Keratinocyte (primary cell): ENCODE data around the gene BAIAP2. TPM values are rescaled to one million over a fixed set of nuclear protein-coding genes. Genes with fewer than 3 reads are reported as not detected.

Source experiments
- DNase-seq: peaks from one replicate; pipeline ENCODE4 v3.0.0-alpha.2; 2011; ENCODE audit warnings: low read depth, missing footprints, low spot score
- FAIRE-seq: peaks from 2 replicates; lab custom pipeline; 2011; peaks lifted over from hg19 to GRCh38; lab: Jason Lieb, UNC
- H2AFZ ChIP-seq: 2 replicates; pipeline ENCODE4 v1.6.0; 2012; ENCODE audit warnings: low read length, control low read depth, inconsistent platforms; ENCODE audit not compliant: control insufficient read depth
- H3K27ac ChIP-seq: 2 replicates; pipeline ENCODE4 v1.5.1; 2011; ENCODE audit warnings: low read length; ENCODE audit not compliant: control insufficient read depth, insufficient read depth
- H3K27me3 ChIP-seq: 3 replicates; pipeline ENCODE4 v1.6.0; 2011; ENCODE audit warnings: low read length; ENCODE audit not compliant: control insufficient read depth, insufficient read depth; ENCODE audit errors: extremely low read depth
- H3K36me3 ChIP-seq, 2 experiments: 2 replicates in 1 of 2; 3 replicates in 1 of 2; pipeline ENCODE4 v1.5.1; 2011; ENCODE audit warnings: low read length in 2 of 2, mild to moderate bottlenecking in 1 of 2; ENCODE audit not compliant: control insufficient read depth in 2 of 2, insufficient read depth in 2 of 2; ENCODE audit errors: extremely low read depth in 1 of 2
- H3K4me1 ChIP-seq: 3 replicates; pipeline ENCODE4 v1.5.1; 2011; ENCODE audit warnings: low read length; ENCODE audit not compliant: control insufficient read depth, insufficient read depth; ENCODE audit errors: extremely low read depth
- H3K4me2 ChIP-seq: 3 replicates; pipeline ENCODE4 v1.6.0; 2011; ENCODE audit warnings: low read depth, low read length; ENCODE audit not compliant: control insufficient read depth, insufficient read depth; ENCODE audit errors: extremely low read depth
- H3K4me3 ChIP-seq, 3 experiments: fragments of 200-600 bp in 1 of 3; sonication (generic) in 1 of 3; 2 replicates in 2 of 3; 3 replicates in 1 of 3; pipeline ENCODE4 v1.5.1; 2011 to 2016; ENCODE audit warnings: low read length in 3 of 3, mild to moderate bottlenecking in 3 of 3, control low read depth in 2 of 3, inconsistent platforms in 1 of 3, low read depth in 1 of 3, mixed read lengths in 1 of 3, mixed run types in 1 of 3, moderate library complexity in 1 of 3; ENCODE audit not compliant: control insufficient read depth in 2 of 3, insufficient read depth in 2 of 3; ENCODE audit errors: extremely low read depth in 1 of 3
- H3K79me2 ChIP-seq: 2 replicates; pipeline ENCODE4 v1.6.0; 2012; ENCODE audit warnings: low read length; ENCODE audit not compliant: control insufficient read depth, insufficient read depth
- H3K9ac ChIP-seq: 3 replicates; pipeline ENCODE4 v1.6.0; 2011; ENCODE audit warnings: low read length; ENCODE audit not compliant: control insufficient read depth, insufficient read depth; ENCODE audit errors: extremely low read depth
- H3K9me1 ChIP-seq: 3 replicates; pipeline ENCODE4 v1.6.0; 2011; ENCODE audit warnings: low read length; ENCODE audit not compliant: control insufficient read depth, insufficient read depth; ENCODE audit errors: extremely low read depth
- H3K9me3 ChIP-seq: 2 replicates; pipeline ENCODE4 v1.5.1; 2012; ENCODE audit warnings: low read depth, low read length; ENCODE audit not compliant: control insufficient read depth
- H4K20me1 ChIP-seq: 3 replicates; pipeline ENCODE4 v1.6.0; 2011; ENCODE audit warnings: low read length; ENCODE audit not compliant: control insufficient read depth, insufficient read depth; ENCODE audit errors: extremely low read depth
- EZH2 ChIP-seq: IDR thresholded peaks from one replicate; pipeline ENCODE4 v1.6.1; 2012; ENCODE audit warnings: inconsistent platforms, mild to moderate bottlenecking, low read length, moderate library complexity
- dilution Hi-C: fragments of 300-500 bp; cut with MboI; formaldehyde crosslinking; loops from one replicate; pipeline ENCODE4 v1.7.0; 2020; ENCODE audit warnings: low sequenced_read_pairs; ENCODE audit not compliant: extremely low pct_ligation_motif_present
- polyA plus RNA-seq, 5 experiments: library from polyadenylated mRNA; depleted of rRNA in 3 of 5; stranded (reverse) in 3 of 5; stranded (forward) in 1 of 5; unstranded in 1 of 5; fragments of >200 nt; gene quantifications; 1 replicate in 1 of 5; 2 replicates in 3 of 5; 3 replicates in 1 of 5; pipeline versions ENCODE4 v1.2.1 to v1.2.3, GENCODE V29; 2011 to 2012; ENCODE audit warnings: missing spikeins in 2 of 5, low read depth in 1 of 5, low replicate concordance in 1 of 5
- TF ChIP-seq, protein P1 (sequence below), 3 experiments: IDR thresholded peaks in 1 of 3; conservative IDR thresholded peaks in 1 of 3; optimal IDR thresholded peaks in 1 of 3; 2 replicates in 2 of 3; 3 replicates in 1 of 3; pipeline versions ENCODE3 to v1.5.1; 2011; ENCODE audit warnings: low read length in 3 of 3, mild to moderate bottlenecking in 3 of 3, moderate library complexity in 2 of 3, control low read depth in 1 of 3, inconsistent platforms in 1 of 3; ENCODE audit not compliant: insufficient read depth in 2 of 3; ENCODE audit errors: extremely low read depth in 1 of 3

BAIAP2 gene
- polyA plus RNA-seq, 1 donor (not counting 4 experiments of a cell fraction or from before 2014, with no cell fraction given): 56.7 TPM

- Histone ChIP-seq H3K4me3 (no peak overlapping the region), H4K20me1 (no peaks in the 10 kb centered on the region), H3K9me1 (no peaks in the 10 kb centered on the region), H3K9me3 (peaks cover 7% of the 10 kb centered on the region), H3K27ac (no peak overlapping the region), H2AFZ (no peak overlapping the region), H3K36me3 (no peaks in the 10 kb centered on the region), H3K4me2 (no peak overlapping the region), H3K27me3 (peaks cover 12% of the 10 kb centered on the region), H3K79me2 (no peaks in the 10 kb centered on the region), H3K9ac (no peak overlapping the region), H3K4me1 (no peaks in the 10 kb centered on the region)
- DNase-seq (no peak), FAIRE-seq (no peak)
- TF ChIP-seq EZH2: no peak
- TF ChIP-seq, protein P1, sequence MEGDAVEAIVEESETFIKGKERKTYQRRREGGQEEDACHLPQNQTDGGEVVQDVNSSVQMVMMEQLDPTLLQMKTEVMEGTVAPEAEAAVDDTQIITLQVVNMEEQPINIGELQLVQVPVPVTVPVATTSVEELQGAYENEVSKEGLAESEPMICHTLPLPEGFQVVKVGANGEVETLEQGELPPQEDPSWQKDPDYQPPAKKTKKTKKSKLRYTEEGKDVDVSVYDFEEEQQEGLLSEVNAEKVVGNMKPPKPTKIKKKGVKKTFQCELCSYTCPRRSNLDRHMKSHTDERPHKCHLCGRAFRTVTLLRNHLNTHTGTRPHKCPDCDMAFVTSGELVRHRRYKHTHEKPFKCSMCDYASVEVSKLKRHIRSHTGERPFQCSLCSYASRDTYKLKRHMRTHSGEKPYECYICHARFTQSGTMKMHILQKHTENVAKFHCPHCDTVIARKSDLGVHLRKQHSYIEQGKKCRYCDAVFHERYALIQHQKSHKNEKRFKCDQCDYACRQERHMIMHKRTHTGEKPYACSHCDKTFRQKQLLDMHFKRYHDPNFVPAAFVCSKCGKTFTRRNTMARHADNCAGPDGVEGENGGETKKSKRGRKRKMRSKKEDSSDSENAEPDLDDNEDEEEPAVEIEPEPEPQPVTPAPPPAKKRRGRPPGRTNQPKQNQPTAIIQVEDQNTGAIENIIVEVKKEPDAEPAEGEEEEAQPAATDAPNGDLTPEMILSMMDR (optimal IDR thresholded peaks at IDR 0.05 in 1 of 3, IDR thresholded peaks at IDR 0.05 in 1 of 3, conservative IDR thresholded peaks at IDR 0.05 in 1 of 3; ENCODE audit: extremely low read depth in 1 of 3, insufficient read depth in 2 of 3, low read length in 3 of 3): no peak
- dilution Hi-C loops: no loop called here
These were observed 105.7 kb downstream of the BAIAP2 start for GRCh38 chr17:81140695-81141094.

DNA sequence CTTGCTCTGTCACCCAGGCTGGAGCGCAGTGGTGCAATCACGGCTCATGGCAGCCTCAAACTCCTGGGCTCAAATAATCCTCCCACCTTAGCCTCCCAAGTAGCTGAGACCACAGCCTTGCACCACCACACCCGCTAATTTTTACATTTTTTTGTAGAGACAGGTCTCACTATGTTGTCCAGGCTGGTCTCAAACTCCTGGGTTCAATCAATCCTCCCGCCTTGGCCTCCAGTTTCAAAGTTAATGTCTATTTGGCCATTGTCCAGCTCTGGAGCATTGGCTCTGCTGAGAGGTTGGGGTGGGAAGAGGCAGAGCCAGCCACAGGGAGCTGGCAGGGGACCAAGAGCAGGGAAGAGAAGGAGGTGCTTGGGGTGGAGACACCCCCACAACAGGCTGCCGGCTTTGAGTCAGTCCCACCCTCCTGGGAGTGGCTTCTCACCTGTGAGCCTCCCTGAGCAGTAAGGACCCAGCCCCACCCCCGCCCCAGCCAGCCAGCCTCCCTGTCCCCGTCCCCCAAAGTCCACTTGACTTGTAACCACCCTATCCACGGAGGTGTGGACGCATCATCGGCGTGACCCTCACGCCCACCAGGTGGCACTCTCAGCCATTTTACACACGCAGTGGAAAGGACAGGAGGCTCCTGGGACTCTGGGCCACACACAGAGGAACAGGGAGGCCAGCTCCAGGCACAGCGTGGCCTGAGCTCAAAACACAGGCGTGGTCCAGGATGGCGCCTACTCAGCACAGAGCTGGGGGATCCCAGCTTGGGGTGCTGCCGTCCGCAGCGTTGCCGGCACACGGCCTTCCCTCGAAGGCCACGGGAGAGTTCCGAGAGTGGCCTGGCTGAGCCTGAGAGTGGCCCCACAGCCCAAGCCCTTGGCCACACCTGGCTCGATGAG lies 107.6 kb downstream of the BAIAP2 start:
- Histone ChIP-seq H2AFZ (peak overlapping the region; percentile 37), H3K27me3 (peaks cover 3% of the 10 kb centered on the region), H3K9me1 (no peaks in the 10 kb centered on the region), H3K4me1 (no peaks in the 10 kb centered on the region), H3K27ac (no peak overlapping the region), H3K9me3 (peaks cover 7% of the 10 kb centered on the region), H4K20me1 (no peaks in the 10 kb centered on the region), H3K36me3 (no peaks in the 10 kb centered on the region), H3K9ac (no peak overlapping the region), H3K79me2 (no peaks in the 10 kb centered on the region), H3K4me2 (no peak overlapping the region), H3K4me3 (no peak overlapping the region)
- TF ChIP-seq, protein P1 (optimal IDR thresholded peaks at IDR 0.05 in 1 of 3, IDR thresholded peaks at IDR 0.05 in 1 of 3, conservative IDR thresholded peaks at IDR 0.05 in 1 of 3; ENCODE audit: extremely low read depth in 1 of 3, insufficient read depth in 2 of 3, low read length in 3 of 3): peak; percentile 60 to 93 (median 60)
- no peak for TF ChIP-seq EZH2
- FAIRE-seq (peak; percentile 36), DNase-seq (peak; percentile 33)
- dilution Hi-C loops: no loop called here
